Activated CD8-positive, alpha-beta memory T cell treated with anti-CD3 and anti-CD28 coated beads for 36 hours (primary cell): Measurements from ENCODE around the gene DLX2. TPM values are rescaled to one million over a fixed set of nuclear protein-coding genes. Genes with fewer than 3 reads are reported as not detected.
"Not testable (repeated sequence)": the region's sequence is repeated elsewhere in the genome, so short reads cannot be mapped to it uniquely, and the experiment has no call there.

Experiments
- CTCF ChIA-PET: fragments of 350-600 bp; sonication (Branson Sonifier 250); formaldehyde crosslinking; loops from one replicate; lab custom pipeline; 2021; ENCODE audit warnings: antibody characterized with exemption; lab: Charles Lee
- POLR2A ChIA-PET: fragments of 350-600 bp; sonication (Branson Sonifier 250); formaldehyde crosslinking; loops from one replicate; lab custom pipeline; 2021; ENCODE audit warnings: antibody characterized with exemption; lab: Charles Lee
- total RNA-seq, 2 experiments: library from RNA; stranded (reverse); gene quantifications; one replicate each; pipeline ENCODE4 v1.2.3, GENCODE V29; 2021

DLX2 gene
- total RNA-seq: not detected

GRCh38 chr2:172102391-172103359, at the start of gene DLX2:
TSS of gene DLX2 (minus strand) at chr2:172102900. CDS start at chr2:172102538, 362 bp downstream.
- POLR2A ChIA-PET: interaction anchor here (0.6 kb wide), 1 partner anchor 500 kb away, joined by 3 read pairs; no protein-coding TSS in a partner anchor
- CTCF ChIA-PET: interaction anchor here (1.1 to 1.8 kb wide), 5 partner anchors 11 to 529 kb away, joined by 3 to 9 read pairs (median 3); partner anchors contain the start of gene DLX1

GRCh38 chr2:172147944-172148650, 45.4 kb upstream of the DLX2 start:
- POLR2A ChIA-PET: no interaction called here
- CTCF ChIA-PET: interaction anchor here (1.2 kb wide), 1 partner anchor 558 kb away, joined by 3 read pairs; no protein-coding TSS in a partner anchor

- ChIA-PET POLR2A (no interaction called here), CTCF (no interaction called here)
Observed at GRCh38 chr2:172143817-172144216, 41.1 kb upstream of the DLX2 start.

- CTCF ChIA-PET, POLR2A ChIA-PET: not testable (repeated sequence)
Observed at GRCh38 chr2:172138727-172139126, 36.0 kb upstream of the DLX2 start.

- CTCF ChIA-PET: no interaction called here
- POLR2A ChIA-PET: interaction anchor here (0.7 kb wide), 1 partner anchor 8 kb away, joined by 3 read pairs; no protein-coding TSS in a partner anchor
Observed at GRCh38 chr2:172137943-172138342, 35.2 kb upstream of the DLX2 start.

- CTCF ChIA-PET: no interaction called here
- POLR2A ChIA-PET: interaction anchor here (0.7 kb wide), 1 partner anchor 9 kb away, joined by 3 read pairs; no protein-coding TSS in a partner anchor
Observed at GRCh38 chr2:172137109-172137508, 34.4 kb upstream of the DLX2 start.

GRCh38 chr2:172135446-172135845, 32.7 kb upstream of the DLX2 start:
- ChIA-PET CTCF (no interaction called here), POLR2A (no interaction called here)

GRCh38 chr2:172134270-172134669, 31.6 kb upstream of the DLX2 start:
- POLR2A ChIA-PET: no interaction called here
- CTCF ChIA-PET: no interaction called here

- ChIA-PET POLR2A (no interaction called here), CTCF (no interaction called here)
Observed at GRCh38 chr2:172131713-172132555, 29.2 kb upstream of the DLX2 start.

- ChIA-PET CTCF (no interaction called here), POLR2A (no interaction called here)
Observed at GRCh38 chr2:172129404-172129803, 26.7 kb upstream of the DLX2 start.

- POLR2A ChIA-PET: no interaction called here
Observed at GRCh38 chr2:172128484-172128883, 25.8 kb upstream of the DLX2 start.

GRCh38 chr2:172120118-172120517, 17.4 kb upstream of the DLX2 start:
- POLR2A ChIA-PET: no interaction called here
- CTCF ChIA-PET: interaction anchor here (0.6 kb wide), 1 partner anchor 13 kb away, joined by 3 read pairs; no protein-coding TSS in a partner anchor

More at GRCh38 chr2:172128484-172128883, 25.8 kb upstream of the DLX2 start:
- CTCF ChIA-PET: interaction anchor here (1.1 kb wide), 1 partner anchor 422 kb away, joined by 3 read pairs; no protein-coding TSS in a partner anchor

- CTCF ChIA-PET: interaction anchor here (2.2 kb wide), 1 partner anchor 8 kb away, joined by 7 read pairs; no protein-coding TSS in a partner anchor
- POLR2A ChIA-PET: no interaction called here
Observed at GRCh38 chr2:172119089-172119488, 16.4 kb upstream of the DLX2 start.

- ChIA-PET POLR2A (interaction anchor here (0.6 kb wide), 1 partner anchor 461 kb away, joined by 3 read pairs; no protein-coding TSS in a partner anchor), CTCF (interaction anchor here (1.3 kb wide), 1 partner anchor 11 kb away, joined by 3 read pairs; no protein-coding TSS in a partner anchor)
Observed at GRCh38 chr2:172116107-172116506, 13.4 kb upstream of the DLX2 start.

- ChIA-PET CTCF (interaction anchor here (1.0 to 1.3 kb wide), 2 partner anchors 8 to 408 kb away, joined by 3 to 4 read pairs; no protein-coding TSS in a partner anchor), POLR2A (no interaction called here)
Observed at GRCh38 chr2:172114579-172114978, 11.9 kb upstream of the DLX2 start.

GRCh38 chr2:172114176-172114575, 11.5 kb upstream of the DLX2 start:
- CTCF ChIA-PET: interaction anchor here (0.7 to 1.3 kb wide), 3 partner anchors 8 to 407 kb away, joined by 3 to 4 read pairs (median 3); no protein-coding TSS in a partner anchor
- POLR2A ChIA-PET: not testable (repeated sequence)

GRCh38 chr2:172113617-172114016, 10.9 kb upstream of the DLX2 start:
- POLR2A ChIA-PET: no interaction called here
- CTCF ChIA-PET: interaction anchor here (0.5 to 1.0 kb wide), 3 partner anchors 331 to 407 kb away, joined by 3 to 4 read pairs (median 3); no protein-coding TSS in a partner anchor
